CD4-positive, alpha-beta T cell treated with Interleukin-21 for 1 hour (primary cell): ENCODE measurements around the gene CSPG4.
"Not testable (repeated sequence)": the region's sequence is repeated elsewhere in the genome, so short reads cannot be mapped to it uniquely, and the experiment has no call there.

Source experiments
- DNase-seq: peaks from one replicate; pipeline ENCODE4 v3.0.0-alpha.2; 2020

Gene CSPG4

GRCh38 chr15:75703440-75704262 lies 9.0 kb downstream of the CSPG4 start:
- not testable (repeated sequence) for DNase-seq

- DNase-seq: no peak
These were observed 10.2 kb downstream of the CSPG4 start for GRCh38 chr15:75702436-75702835.

- DNase-seq: not testable (repeated sequence)
These were observed 11.3 kb downstream of the CSPG4 start for GRCh38 chr15:75701071-75702003.

- not testable (repeated sequence) for DNase-seq
These were observed 12.4 kb downstream of the CSPG4 start for GRCh38 chr15:75699961-75700874.

- DNase-seq: not testable (repeated sequence)
These were observed 13.1 kb downstream of the CSPG4 start for GRCh38 chr15:75699517-75699916.

GRCh38 chr15:75697974-75698747 lies 14.5 kb downstream of the CSPG4 start:
- not testable (repeated sequence) for DNase-seq

- no peak for DNase-seq
These were observed 15.1 kb downstream of the CSPG4 start for GRCh38 chr15:75697523-75697922.

- no peak for DNase-seq
These were observed 15.8 kb downstream of the CSPG4 start for GRCh38 chr15:75696854-75697259.

GRCh38 chr15:75696311-75696720 lies 16.3 kb downstream of the CSPG4 start:
- no peak for DNase-seq

GRCh38 chr15:75695634-75696310 lies 16.9 kb downstream of the CSPG4 start:
- DNase-seq: no peak

- no peak for DNase-seq
These were observed 17.4 kb downstream of the CSPG4 start for GRCh38 chr15:75695220-75695619.

- no peak for DNase-seq
These were observed 18.1 kb downstream of the CSPG4 start for GRCh38 chr15:75694241-75695182.

- no peak for DNase-seq
These were observed 19.0 kb downstream of the CSPG4 start for GRCh38 chr15:75693501-75694240.

- DNase-seq: not testable (repeated sequence)
These were observed 19.6 kb downstream of the CSPG4 start for GRCh38 chr15:75693028-75693427.

- DNase-seq: not testable (repeated sequence)
These were observed 20.3 kb downstream of the CSPG4 start for GRCh38 chr15:75692311-75692710.

GRCh38 chr15:75689429-75689828 lies 23.2 kb downstream of the CSPG4 start:
- not testable (repeated sequence) for DNase-seq

- DNase-seq: no peak
These were observed 23.8 kb downstream of the CSPG4 start for GRCh38 chr15:75688831-75689230.

GRCh38 chr15:75688278-75688557 lies 24.4 kb downstream of the CSPG4 start:
- DNase-seq: no peak
